Measurements from ENCODE around the gene TMED4. TPM values are rescaled to one million over a fixed set of nuclear protein-coding genes. Genes with fewer than 3 reads are reported as not detected.

TMED4 gene
- total RNA-seq, 1 donor from 2014 or later = 95.8 TPM

DNA sequence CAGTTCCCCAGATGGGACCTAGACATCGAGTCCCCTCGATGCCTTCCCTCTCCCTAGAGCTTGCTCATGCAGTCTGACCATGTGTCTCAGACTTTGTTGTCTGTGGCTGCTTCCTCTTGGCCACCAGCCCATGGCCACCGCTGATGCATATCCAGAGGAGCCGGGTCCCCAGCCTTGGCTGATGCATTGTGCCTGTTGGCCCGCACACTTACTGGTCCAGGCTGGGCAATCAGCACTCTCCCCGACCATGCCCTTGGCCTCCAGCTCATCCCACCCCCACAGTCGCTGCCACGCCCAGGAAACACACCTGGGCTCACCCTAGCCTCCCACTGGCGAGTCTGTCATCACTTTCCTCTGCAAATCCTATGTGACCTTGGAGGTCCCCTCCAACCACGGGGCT lies 51.0 kb downstream of the TMED4 start:
- no peak overlapping the region for H3K9ac ChIP-seq
- H3K4me1 ChIP-seq = no peaks in the 10 kb centered on the region
- peaks cover 3% of the 10 kb centered on the region for H3K9me3 Mint-ChIP-seq
- no peak overlapping the region for H3K4me3 ChIP-seq
- no peak overlapping the region for H3K4me2 ChIP-seq
- no peaks in the 10 kb centered on the region for H3K36me3 ChIP-seq
- no peaks in the 10 kb centered on the region for H3K9me3 ChIP-seq (ENCODE audit: low read depth)
- H3K4me3 Mint-ChIP-seq = no peak overlapping the region
- H3F3A ChIP-seq (ENCODE audit: low read depth) = no peaks in the 10 kb centered on the region
- no peaks in the 10 kb centered on the region for H3K36me3 Mint-ChIP-seq
- no peaks in the 10 kb centered on the region for H4K20me1 ChIP-seq (ENCODE audit: low read depth)
- no peaks in the 10 kb centered on the region for H3K79me2 ChIP-seq (ENCODE audit: low read depth)
- no peaks in the 10 kb centered on the region for H3K27me3 ChIP-seq
- H3K27ac ChIP-seq = no peak overlapping the region
- H3K27ac Mint-ChIP-seq = no peak overlapping the region
- peaks cover 4% of the 10 kb centered on the region for H3K27me3 Mint-ChIP-seq (ENCODE audit: insufficient read depth, low read depth)
- TF ChIP-seq, protein P1, sequence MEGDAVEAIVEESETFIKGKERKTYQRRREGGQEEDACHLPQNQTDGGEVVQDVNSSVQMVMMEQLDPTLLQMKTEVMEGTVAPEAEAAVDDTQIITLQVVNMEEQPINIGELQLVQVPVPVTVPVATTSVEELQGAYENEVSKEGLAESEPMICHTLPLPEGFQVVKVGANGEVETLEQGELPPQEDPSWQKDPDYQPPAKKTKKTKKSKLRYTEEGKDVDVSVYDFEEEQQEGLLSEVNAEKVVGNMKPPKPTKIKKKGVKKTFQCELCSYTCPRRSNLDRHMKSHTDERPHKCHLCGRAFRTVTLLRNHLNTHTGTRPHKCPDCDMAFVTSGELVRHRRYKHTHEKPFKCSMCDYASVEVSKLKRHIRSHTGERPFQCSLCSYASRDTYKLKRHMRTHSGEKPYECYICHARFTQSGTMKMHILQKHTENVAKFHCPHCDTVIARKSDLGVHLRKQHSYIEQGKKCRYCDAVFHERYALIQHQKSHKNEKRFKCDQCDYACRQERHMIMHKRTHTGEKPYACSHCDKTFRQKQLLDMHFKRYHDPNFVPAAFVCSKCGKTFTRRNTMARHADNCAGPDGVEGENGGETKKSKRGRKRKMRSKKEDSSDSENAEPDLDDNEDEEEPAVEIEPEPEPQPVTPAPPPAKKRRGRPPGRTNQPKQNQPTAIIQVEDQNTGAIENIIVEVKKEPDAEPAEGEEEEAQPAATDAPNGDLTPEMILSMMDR (IDR thresholded peaks at IDR 0.05) = no peak
- TF ChIP-seq EZH2phosphoT487 (IDR thresholded peaks at IDR 0.05) (no peak), EZH2 (IDR thresholded peaks at IDR 0.05) (no peak)
- no peaks in the 10 kb centered on the region for H3K4me1 Mint-ChIP-seq
- no peak for DNase-seq (ENCODE audit: low spot score)
- no peak overlapping the region for H2AFZ ChIP-seq (replicated peaks)

Other genes starting within 250 kb of the TMED4 start
- gene NUDCD3, start 91.6 kb downstream of the TMED4 start, total RNA-seq (ENCODE audit: low replicate concordance) = 35.4 and 42.4 TPM in 2 replicates
- 0.09 TPM in 1 of 2 replicates, not detected in the other for gene NPC1L1, start 40.9 kb downstream of the TMED4 start, total RNA-seq (ENCODE audit: low replicate concordance)
- gene DDX56, start 8.3 kb downstream of the TMED4 start, total RNA-seq (ENCODE audit: low replicate concordance) = 61.0 and 67.5 TPM in 2 replicates
- gene OGDH, start 24.4 kb upstream of the TMED4 start, total RNA-seq (ENCODE audit: low replicate concordance) = 25.2 and 54.4 TPM in 2 replicates
- 7.6 and 19.5 TPM in 2 replicates for gene ZMIZ2, start 166.6 kb upstream of the TMED4 start, total RNA-seq (ENCODE audit: low replicate concordance)
- gene PPIA, start 214.4 kb upstream of the TMED4 start, total RNA-seq (ENCODE audit: low replicate concordance) = 2,768 and 2,932 TPM in 2 replicates

Measured in neural progenitor cell (in vitro differentiated cells).